Stimulated activated CD4-positive, alpha-beta T cell treated with anti-CD3 and anti-CD28 coated beads, Interleukin-4, amount 100 ng/mL, for 1 hour (primary cell): ENCODE results near the gene SAP30BP.

Experiments used
- DNase-seq: peaks from one replicate; pipeline ENCODE4 v3.0.0-alpha.2; 2020

Gene SAP30BP

GRCh38 chr17:75666959-75667790 is at the start of gene SAP30BP, which contains the start of gene RECQL5:
SAP30BP (plus strand) TSS chr17:75667338; CDS start chr17:75667373, 35 bp downstream.
RECQL5 (minus strand) TSS chr17:75667154; CDS start chr17:75666557, 597 bp downstream.
- DNase-seq = peak; percentile 96

- no peak for DNase-seq
Measured at GRCh38 chr17:75617675-75618074, 49.5 kb upstream of the SAP30BP start.

- DNase-seq = peak; percentile 24
Measured at GRCh38 chr17:75619506-75620431, 47.4 kb upstream of the SAP30BP start.

- DNase-seq = no peak
Measured at GRCh38 chr17:75621489-75621888, 45.6 kb upstream of the SAP30BP start.

- no peak for DNase-seq
Measured at GRCh38 chr17:75622076-75622475, 45.1 kb upstream of the SAP30BP start.

- DNase-seq = no peak
Measured at GRCh38 chr17:75622771-75623273, 44.3 kb upstream of the SAP30BP start.

GRCh38 chr17:75623386-75623785 is 43.8 kb upstream of the SAP30BP start:
- DNase-seq = no peak

- DNase-seq = no peak
Measured at GRCh38 chr17:75624021-75624420, 43.1 kb upstream of the SAP30BP start.

GRCh38 chr17:75624714-75625345 is 42.3 kb upstream of the SAP30BP start:
- no peak for DNase-seq

GRCh38 chr17:75625813-75626486 is 41.2 kb upstream of the SAP30BP start:
- peak; percentile 16 for DNase-seq

GRCh38 chr17:75626496-75627038 is 40.6 kb upstream of the SAP30BP start:
- no peak for DNase-seq

- DNase-seq = no peak
Measured at GRCh38 chr17:75627094-75627493, 40.0 kb upstream of the SAP30BP start.

- no peak for DNase-seq
Measured at GRCh38 chr17:75628425-75628824, 38.7 kb upstream of the SAP30BP start.

- no peak for DNase-seq
Measured at GRCh38 chr17:75629157-75629556, 38.0 kb upstream of the SAP30BP start.

- DNase-seq = no peak
Measured at GRCh38 chr17:75630071-75630917, 36.8 kb upstream of the SAP30BP start.

GRCh38 chr17:75631353-75631752 is 35.8 kb upstream of the SAP30BP start:
- DNase-seq = no peak

GRCh38 chr17:75632428-75632827 is 34.7 kb upstream of the SAP30BP start:
- no peak for DNase-seq

- peak; percentile 88 for DNase-seq
Measured at GRCh38 chr17:75632863-75633485, 34.2 kb upstream of the SAP30BP start, which contains the start of gene SMIM5. SMIM5 (plus strand) TSS chr17:75633434; CDS start chr17:75640202, 6,768 bp downstream.

- DNase-seq = peak; percentile 65
Measured at GRCh38 chr17:75633486-75634375, 33.4 kb upstream of the SAP30BP start.
